Uterus (tissue), 4 donors: ENCODE data around the gene OR4Q2. TPM values are rescaled to one million over a fixed set of nuclear protein-coding genes. Genes with fewer than 3 reads are reported as not detected.
"Not testable (repeated sequence)": the region's sequence is repeated elsewhere in the genome, so short reads cannot be mapped to it uniquely, and the experiment has no call there.

Experiments
- DNase-seq, 2 donors: peaks; one replicate each; pipeline ENCODE4 v3.0.0-alpha.2; 2019 to 2020
- H3K27ac ChIP-seq, 2 donors: fragments of 200-600 bp; sonication (generic); 1 replicate in 1 of 2; 2 replicates in 1 of 2; pipeline ENCODE4 v1.5.1; 2016 to 2018
- H3K27me3 ChIP-seq, 2 donors: fragments of 200-600 bp; sonication (generic); one replicate each; pipeline ENCODE4 v1.5.1; 2018 to 2019; ENCODE audit warnings: control low read depth in 1 of 2
- H3K36me3 ChIP-seq, 2 donors: fragments of 200-600 bp; sonication (generic); one replicate each; pipeline ENCODE4 v1.5.1; 2019; ENCODE audit warnings: control low read depth in 1 of 2
- H3K4me1 ChIP-seq, 2 donors: fragments of 200-600 bp; sonication (generic); one replicate each; pipeline ENCODE4 v1.5.1; 2018 to 2019; ENCODE audit warnings: control low read depth in 1 of 2
- H3K4me3 ChIP-seq, 2 donors: fragments of 200-600 bp; sonication (generic); 1 replicate in 1 of 2; 2 replicates in 1 of 2; pipeline ENCODE4 v1.5.1; 2018 to 2019; ENCODE audit warnings: mild to moderate bottlenecking in 1 of 2
- H3K9me3 ChIP-seq, 2 donors: fragments of 200-600 bp; sonication (generic); one replicate each; pipeline ENCODE4 v1.5.1; 2019; ENCODE audit warnings: control low read depth in 1 of 2
- CTCF ChIP-seq, 4 experiments: fragments of 200-600 bp in 2 of 4; fragments of 450-650 bp in 2 of 4; sonication (generic) in 2 of 4; IDR thresholded peaks; one replicate each; pipeline ENCODE4 v1.5.1; 2016 to 2019; ENCODE audit warnings: antibody characterized with exemption in 4 of 4, mild to moderate bottlenecking in 2 of 4, moderate library complexity in 1 of 4
- POLR2A ChIP-seq, 2 donors: fragments of 450-650 bp; IDR thresholded peaks; one replicate each; pipeline ENCODE4 v1.6.1; 2016; ENCODE audit warnings: antibody characterized with exemption in 2 of 2, mild to moderate bottlenecking in 1 of 2, moderate library complexity in 1 of 2
- intact Hi-C: fragments of 100-400 bp; cut with DNase I; formaldehyde crosslinking; loops from one replicate; pipeline ENCODE4 v1.15.1; 2023; ENCODE audit warnings: low total_unique reads
- total RNA-seq, 4 donors: library from RNA; depleted of rRNA in 3 of 4; stranded (reverse); fragments of >200 nt in 3 of 4; gene quantifications; one replicate each; pipeline versions ENCODE4 v1.1.0 to v1.2.4, GENCODE V29; 2014 to 2023
- donor health status: DM: yes; HTN: yes; CAD: no.

OR4Q2 gene
- total RNA-seq, result not detected

GRCh38 chr14:20001863-20002262, at the start of gene OR4Q2:
Gene OR4Q2 (plus strand): TSS chr14:20002163.
- no peak for DNase-seq
- no peak for TF ChIP-seq CTCF (IDR thresholded peaks at IDR 0.05)
- no peak for TF ChIP-seq POLR2A (IDR thresholded peaks at IDR 0.05)
- H3K4me1 ChIP-seq, result no peaks in the 10 kb centered on the region
- intact Hi-C loops, result no loop called here
- no peak within 1 kb of the TSS for H3K4me3 ChIP-seq
- H3K27ac ChIP-seq, result no peak within 1 kb of the TSS
- H3K36me3 ChIP-seq, result no peaks in the 10 kb centered on the region
- H3K27me3 ChIP-seq, result no peaks in the 10 kb centered on the region
- no peaks in the 10 kb centered on the region for H3K9me3 ChIP-seq

- H3K4me1 ChIP-seq, H3K27me3 ChIP-seq, intact Hi-C loops, H3K36me3 ChIP-seq, H3K4me3 ChIP-seq, DNase-seq, H3K27ac ChIP-seq, H3K9me3 ChIP-seq: not testable (repeated sequence)
These were observed 32.2 kb upstream of the OR4Q2 start for GRCh38 chr14:19969735-19970134.

GRCh38 chr14:19974844-19975243, 27.1 kb upstream of the OR4Q2 start:
- H3K36me3 ChIP-seq, result no peaks in the 10 kb centered on the region
- intact Hi-C loops, result no loop called here
- TF ChIP-seq POLR2A (IDR thresholded peaks at IDR 0.05) (no peak), CTCF (IDR thresholded peaks at IDR 0.05) (no peak)
- no peaks in the 10 kb centered on the region for H3K4me1 ChIP-seq
- no peak overlapping the region for H3K4me3 ChIP-seq
- H3K9me3 ChIP-seq, result no peaks in the 10 kb centered on the region
- no peaks in the 10 kb centered on the region for H3K27me3 ChIP-seq
- no peak for DNase-seq
- H3K27ac ChIP-seq, result no peak overlapping the region

GRCh38 chr14:19975291-19975690, 26.7 kb upstream of the OR4Q2 start, which contains the start of gene OR4K15:
Gene OR4K15 (plus strand): TSS chr14:19975591. CDS start chr14:19975591, 0 bp downstream.
- TF ChIP-seq CTCF (IDR thresholded peaks at IDR 0.05), result no peak
- TF ChIP-seq POLR2A (IDR thresholded peaks at IDR 0.05), result no peak
- Histone ChIP-seq H3K9me3 (no peaks in the 10 kb centered on the region), H3K27me3 (no peaks in the 10 kb centered on the region), H3K4me1 (no peaks in the 10 kb centered on the region), H3K27ac (no peak within 1 kb of the TSS), H3K4me3 (no peak within 1 kb of the TSS), H3K36me3 (no peaks in the 10 kb centered on the region)
- no peak for DNase-seq
- intact Hi-C loops, result no loop called here

- intact Hi-C loops, result no loop called here
These were observed 8.5 kb upstream of the OR4Q2 start for GRCh38 chr14:19993438-19993837.

More at GRCh38 chr14:19993438-19993837, 8.5 kb upstream of the OR4Q2 start:
- TF ChIP-seq POLR2A (IDR thresholded peaks at IDR 0.05) (no peak), CTCF (IDR thresholded peaks at IDR 0.05) (no peak)
- no peak for DNase-seq
- H3K9me3 ChIP-seq, result no peaks in the 10 kb centered on the region
- no peaks in the 10 kb centered on the region for H3K27me3 ChIP-seq
- no peak overlapping the region for H3K27ac ChIP-seq
- no peaks in the 10 kb centered on the region for H3K4me1 ChIP-seq
- H3K36me3 ChIP-seq, result no peaks in the 10 kb centered on the region
- no peak overlapping the region for H3K4me3 ChIP-seq
